ENCODE measurements around the gene LARP4B.

GRCh38 chr10:824497-824896, 107.0 kb downstream of the LARP4B start:
- no peak for TF ChIP-seq GATA2 (IDR thresholded peaks at IDR 0.05; ENCODE audit: low read depth, low read length)
- no peak for TF ChIP-seq GATA3 (IDR thresholded peaks at IDR 0.05; ENCODE audit: low read depth, low read length)
